WI38 (cell line): ENCODE measurements around the gene RHBDL1.

Experiments used
- H3K4me3 ChIP-seq: 2 replicates; pipeline ENCODE4 v1.5.1; 2011; ENCODE audit warnings: low read depth, mild to moderate bottlenecking, control low read depth, low read length
- CTCF ChIP-seq: IDR thresholded peaks from 2 replicates; pipeline ENCODE4 v1.5.1; 2012; ENCODE audit warnings: low read depth, mild to moderate bottlenecking, control low read depth, low read length

The RHBDL1 gene

GRCh38 chr16:678209-678857 lies 2.9 kb downstream of the RHBDL1 start:
- H3K4me3 ChIP-seq: no peak overlapping the region
- TF ChIP-seq CTCF: no peak

DNA sequence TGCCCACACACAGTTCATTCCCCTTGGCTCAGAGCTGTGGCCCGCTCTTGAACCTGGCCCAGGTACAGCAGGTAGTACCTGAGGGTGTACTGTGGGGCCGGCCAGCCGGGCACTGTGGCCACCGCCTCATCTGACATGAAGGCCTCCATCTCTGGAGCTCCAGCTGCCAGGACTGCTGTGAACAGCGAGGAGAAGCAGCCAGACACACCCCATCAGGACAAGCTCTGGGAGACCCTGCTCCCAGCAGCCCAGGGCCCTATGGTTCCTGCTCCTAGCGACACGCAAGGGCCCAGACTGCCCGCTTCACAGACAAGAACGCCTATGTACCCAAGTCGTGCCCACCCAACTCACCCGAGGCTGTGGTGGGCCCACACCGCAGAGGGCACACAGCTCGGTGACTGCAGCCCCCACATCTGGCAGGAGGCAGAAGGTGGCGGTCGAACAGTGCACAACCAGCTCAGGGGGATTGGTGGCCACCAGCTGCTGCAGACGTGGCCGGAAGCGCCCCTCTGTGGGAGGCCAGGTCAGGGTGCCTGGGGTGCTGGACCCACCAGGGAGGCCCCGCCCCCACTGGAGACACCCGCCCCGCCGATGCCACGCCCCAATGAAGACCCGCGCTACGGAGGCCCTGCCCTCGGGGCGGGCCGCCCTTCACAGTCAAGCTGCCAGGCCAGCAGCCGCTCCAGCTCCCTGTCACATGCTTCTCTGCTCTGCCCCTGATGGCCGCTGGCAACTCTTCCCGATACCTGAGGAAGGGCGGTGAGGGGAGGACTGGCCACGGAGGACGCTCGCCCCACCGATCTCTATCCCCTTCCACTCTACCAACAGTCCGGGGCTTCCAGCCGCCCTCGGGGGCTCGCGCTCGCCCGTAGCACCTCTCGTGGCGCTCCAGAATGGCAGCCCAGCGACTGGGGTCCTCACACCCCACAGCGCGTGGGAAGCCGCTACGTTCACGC lies 3.7 kb downstream of the RHBDL1 start:
- H3K4me3 ChIP-seq: peak overlapping the region; percentile 53

GRCh38 chr16:679814-680624 lies 4.5 kb downstream of the RHBDL1 start, which contains the start of gene STUB1:
Gene STUB1, plus strand, starts transcription at chr16:680410. Its CDS starts 116 bp downstream, at chr16:680526.
- H3K4me3 ChIP-seq: peak within 1 kb of the TSS; percentile 82
- TF ChIP-seq CTCF: no peak

More for the DNA sequence above, 3.7 kb downstream of the RHBDL1 start:
- no peak for TF ChIP-seq CTCF

GRCh38 chr16:680625-680945 lies 5.1 kb downstream of the RHBDL1 start:
- peak overlapping the region; percentile 82 for H3K4me3 ChIP-seq
- TF ChIP-seq CTCF: no peak

DNA sequence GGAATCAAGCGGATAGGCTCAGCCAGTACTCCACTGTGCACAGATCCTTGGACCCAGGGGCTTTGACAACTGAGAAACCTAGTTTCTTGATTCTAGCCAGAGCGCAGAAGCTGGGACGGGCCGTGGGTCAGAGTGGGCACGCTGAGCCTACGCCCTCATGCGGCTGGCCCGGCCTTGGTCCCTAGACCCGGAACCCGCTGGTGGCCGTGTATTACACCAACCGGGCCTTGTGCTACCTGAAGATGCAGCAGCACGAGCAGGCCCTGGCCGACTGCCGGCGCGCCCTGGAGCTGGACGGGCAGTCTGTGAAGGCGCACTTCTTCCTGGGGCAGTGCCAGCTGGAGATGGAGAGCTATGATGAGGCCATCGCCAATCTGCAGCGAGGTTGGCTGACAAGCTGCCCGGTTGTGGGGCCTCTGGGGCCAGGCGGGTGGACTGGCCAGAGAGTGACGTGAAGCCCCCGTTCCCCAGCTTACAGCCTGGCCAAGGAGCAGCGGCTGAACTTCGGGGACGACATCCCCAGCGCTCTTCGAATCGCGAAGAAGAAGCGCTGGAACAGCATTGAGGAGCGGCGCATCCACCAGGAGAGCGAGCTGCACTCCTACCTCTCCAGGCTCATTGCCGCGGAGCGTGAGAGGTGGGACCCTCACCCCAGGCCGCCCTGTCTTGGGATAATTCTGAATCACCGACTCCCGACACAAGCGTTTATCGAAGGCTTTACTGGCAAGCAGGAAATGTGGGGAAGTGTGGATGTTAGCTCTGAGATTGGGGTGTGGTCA lies 5.7 kb downstream of the RHBDL1 start:
- TF ChIP-seq CTCF: no peak
- H3K4me3 ChIP-seq: peak overlapping the region; percentile 82

GRCh38 chr16:681746-682427 lies 6.4 kb downstream of the RHBDL1 start:
- no peak for TF ChIP-seq CTCF
- H3K4me3 ChIP-seq: peak overlapping the region; percentile 82
